AG09319 (cell line): ENCODE results near the gene DDX4.

Source experiments
- DNase-seq: peaks from one replicate; pipeline ENCODE4 v3.0.0-alpha.2; 2010; ENCODE audit warnings: low read depth; ENCODE audit errors: extremely low read depth
- TF ChIP-seq, protein P1 (sequence below): IDR thresholded peaks from 2 replicates; pipeline ENCODE4 v1.5.1; 2011; ENCODE audit warnings: low read depth, mild to moderate bottlenecking, inconsistent platforms, low read length, moderate library complexity

The DDX4 gene

DNA sequence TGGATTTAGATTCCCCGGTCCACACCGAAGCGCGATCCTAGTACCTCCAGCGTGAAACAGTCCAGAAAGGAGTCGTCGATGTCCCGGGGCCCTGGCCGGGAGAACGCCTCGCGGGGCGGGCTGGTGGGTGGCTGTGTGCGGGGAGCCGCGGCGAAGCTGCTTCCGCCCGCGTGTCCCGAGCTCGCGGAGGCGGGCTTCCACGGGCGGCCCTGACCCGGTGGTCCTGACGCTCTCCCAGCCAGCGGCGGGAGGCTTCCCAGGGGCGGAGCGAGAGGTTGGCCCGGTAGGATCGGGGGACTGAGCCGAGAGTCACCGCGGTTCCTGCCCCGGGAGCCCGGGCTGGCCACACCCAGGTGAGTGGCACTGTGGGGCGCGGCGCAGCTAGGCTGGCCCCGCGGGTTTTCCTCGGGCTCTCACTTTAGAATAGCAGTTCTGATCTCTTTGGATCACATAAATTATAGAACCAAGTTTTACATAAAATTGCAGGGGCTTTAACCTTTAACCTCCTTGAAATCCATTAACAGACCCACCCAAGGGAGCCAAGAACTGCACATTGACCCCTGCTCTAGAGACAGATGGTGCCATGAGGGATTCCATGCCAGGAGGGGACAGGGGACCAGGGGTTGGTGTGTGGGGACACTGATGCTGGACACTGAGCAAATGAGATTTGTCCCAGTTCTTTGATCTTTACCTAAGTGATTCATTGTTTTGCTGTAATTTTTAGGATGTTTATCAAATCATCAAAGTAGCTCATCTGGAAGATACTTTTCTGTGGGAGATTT, 84.1 kb downstream of the DDX4 start:
- no peak for DNase-seq
- TF ChIP-seq, protein P1, sequence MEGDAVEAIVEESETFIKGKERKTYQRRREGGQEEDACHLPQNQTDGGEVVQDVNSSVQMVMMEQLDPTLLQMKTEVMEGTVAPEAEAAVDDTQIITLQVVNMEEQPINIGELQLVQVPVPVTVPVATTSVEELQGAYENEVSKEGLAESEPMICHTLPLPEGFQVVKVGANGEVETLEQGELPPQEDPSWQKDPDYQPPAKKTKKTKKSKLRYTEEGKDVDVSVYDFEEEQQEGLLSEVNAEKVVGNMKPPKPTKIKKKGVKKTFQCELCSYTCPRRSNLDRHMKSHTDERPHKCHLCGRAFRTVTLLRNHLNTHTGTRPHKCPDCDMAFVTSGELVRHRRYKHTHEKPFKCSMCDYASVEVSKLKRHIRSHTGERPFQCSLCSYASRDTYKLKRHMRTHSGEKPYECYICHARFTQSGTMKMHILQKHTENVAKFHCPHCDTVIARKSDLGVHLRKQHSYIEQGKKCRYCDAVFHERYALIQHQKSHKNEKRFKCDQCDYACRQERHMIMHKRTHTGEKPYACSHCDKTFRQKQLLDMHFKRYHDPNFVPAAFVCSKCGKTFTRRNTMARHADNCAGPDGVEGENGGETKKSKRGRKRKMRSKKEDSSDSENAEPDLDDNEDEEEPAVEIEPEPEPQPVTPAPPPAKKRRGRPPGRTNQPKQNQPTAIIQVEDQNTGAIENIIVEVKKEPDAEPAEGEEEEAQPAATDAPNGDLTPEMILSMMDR: no peak

DNA sequence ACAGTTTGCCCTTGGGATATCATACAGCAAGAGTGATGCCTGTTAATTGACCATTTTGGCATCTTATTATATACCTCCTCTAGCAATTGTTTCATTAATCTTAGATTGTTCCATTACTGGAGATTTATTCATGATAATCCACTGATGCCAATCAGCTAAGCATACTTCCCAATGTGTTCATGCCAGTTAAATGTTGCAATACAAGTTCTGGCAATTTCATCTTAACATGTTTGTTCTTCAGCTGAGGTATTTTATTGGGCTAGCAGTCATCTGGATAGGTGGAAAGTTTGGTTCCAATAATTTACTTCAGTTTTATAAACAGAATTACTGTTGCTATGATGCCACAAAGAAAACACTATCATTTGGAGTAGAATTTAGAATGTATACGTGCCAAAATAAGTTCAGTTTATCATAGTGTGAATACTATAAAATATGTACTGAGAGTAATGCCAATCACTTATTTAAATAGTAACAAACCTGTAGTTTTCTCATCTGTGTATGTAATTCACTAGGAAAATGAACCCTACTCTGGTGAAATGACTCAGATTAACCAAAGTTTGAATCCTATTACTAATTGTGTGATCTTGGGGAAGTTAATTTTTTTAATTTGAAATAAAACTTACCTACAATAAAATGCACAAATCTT, 85.4 kb downstream of the DDX4 start:
- DNase-seq: no peak
- TF ChIP-seq, protein P1: no peak

DNA sequence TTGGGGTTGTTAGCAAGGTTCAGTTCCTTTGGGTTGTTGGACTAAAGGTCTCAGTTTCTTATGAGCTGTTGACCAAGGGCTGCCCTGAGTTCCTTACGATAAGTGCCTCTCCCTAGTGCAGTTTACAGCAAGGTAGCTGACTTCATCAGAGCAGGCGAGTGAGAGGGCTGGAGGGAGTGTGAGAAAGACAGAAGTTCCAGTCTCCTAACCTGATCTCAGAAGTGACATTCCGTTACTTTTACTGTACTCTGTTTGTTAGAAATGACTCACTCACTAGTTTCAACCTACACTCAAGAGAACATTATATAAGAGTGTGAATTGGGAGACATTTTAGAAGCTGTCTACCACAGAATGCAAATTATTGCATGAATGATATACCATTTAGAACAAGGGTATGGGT, 92.1 kb downstream of the DDX4 start:
- no peak for DNase-seq
- TF ChIP-seq, protein P1: no peak

DNA sequence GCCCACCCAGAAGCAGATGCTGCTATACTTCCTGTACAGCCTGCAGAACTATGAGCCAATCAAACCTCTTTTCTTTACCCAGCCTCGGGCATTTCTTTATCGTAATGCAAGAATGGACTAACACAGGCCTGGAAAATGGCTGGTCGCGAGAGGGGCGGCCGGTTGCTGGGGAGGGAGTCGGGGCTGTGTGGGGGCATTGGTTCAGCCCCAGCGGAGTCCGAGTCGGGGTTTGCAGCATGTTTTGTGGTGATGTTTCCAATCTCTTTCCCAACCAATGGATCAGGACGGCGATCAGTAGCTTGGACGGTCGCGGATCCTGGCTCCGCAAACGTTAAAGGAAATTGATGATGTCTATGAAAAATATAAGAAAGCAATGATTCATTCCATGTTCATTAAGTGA, 94.6 kb downstream of the DDX4 start:
- no peak for DNase-seq
- TF ChIP-seq, protein P1: no peak

DNA sequence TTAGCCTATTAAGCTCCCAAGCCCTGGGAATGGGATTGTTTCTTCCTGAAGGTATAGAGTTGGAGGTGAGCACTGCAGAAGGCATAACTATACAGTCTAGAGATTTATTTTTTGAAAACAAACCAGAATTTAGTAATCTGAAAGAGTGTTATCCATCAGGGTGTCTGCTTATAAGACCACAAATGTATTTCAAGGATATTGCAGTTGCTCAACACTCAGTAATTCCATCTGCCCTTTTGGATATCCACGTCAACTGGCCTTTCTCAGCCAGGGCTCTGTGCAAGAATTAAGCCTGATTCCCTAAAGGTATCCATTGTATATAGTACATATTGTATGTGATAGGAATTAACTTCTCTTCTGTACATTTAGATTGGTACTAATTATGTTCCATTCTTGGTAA, 98.3 kb downstream of the DDX4 start:
- DNase-seq: no peak
- TF ChIP-seq, protein P1: no peak

DNA sequence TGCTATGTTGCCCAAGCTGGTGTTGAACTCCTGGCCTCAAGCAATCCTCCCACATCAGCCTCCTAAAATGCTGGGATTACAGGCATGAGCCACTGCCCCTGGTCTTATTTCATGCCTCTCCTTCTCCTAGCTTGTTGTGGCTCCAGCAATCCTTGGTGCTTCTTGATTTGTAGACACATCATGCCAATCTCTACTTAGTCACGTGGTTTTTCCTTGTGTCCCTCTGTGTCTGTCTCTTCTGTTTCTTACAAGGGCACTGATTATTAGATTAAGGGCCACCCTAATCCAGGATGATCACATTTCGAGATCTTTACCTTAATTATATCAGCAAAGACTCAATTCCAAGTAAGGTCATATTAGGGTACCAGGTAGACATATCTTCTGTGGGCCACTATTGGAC, 104.1 kb downstream of the DDX4 start:
- TF ChIP-seq, protein P1: no peak
- DNase-seq: no peak

DNA sequence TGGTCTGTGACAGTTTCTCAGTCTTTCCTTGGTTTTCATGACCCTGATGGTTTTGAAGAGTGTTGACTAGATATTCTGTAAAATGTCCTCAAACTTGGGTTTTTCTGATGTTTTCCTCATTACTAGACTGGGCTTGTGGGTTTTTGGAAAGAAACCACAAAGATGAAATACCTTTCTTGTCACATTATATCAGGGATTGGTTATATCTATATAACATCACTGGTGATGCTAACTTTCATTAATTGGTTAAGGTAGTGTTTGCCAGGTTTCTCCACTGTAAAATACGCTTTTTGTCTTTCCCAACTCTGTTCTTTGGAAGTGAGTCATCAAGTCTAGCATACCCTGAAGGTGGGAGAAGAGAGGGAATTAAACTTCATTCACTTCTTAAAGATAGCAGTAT, 110.0 kb downstream of the DDX4 start:
- no peak for DNase-seq
- TF ChIP-seq, protein P1: no peak
